Esophagus muscularis mucosa (tissue), 4 donors: ENCODE results near the gene HOOK2. TPM values are rescaled to one million over a fixed set of nuclear protein-coding genes. Genes with fewer than 3 reads are reported as not detected.
"Not testable (repeated sequence)": the region's sequence is repeated elsewhere in the genome, so short reads cannot be mapped to it uniquely, and the experiment has no call there.

Experiments
- DNase-seq: peaks from one replicate; pipeline ENCODE4 v3.0.0-alpha.2; 2017; ENCODE audit errors: extremely low spot score
- H3K27ac ChIP-seq, 4 donors: fragments of 200-600 bp; sonication (generic); replicated peaks in 1 of 4; 1 replicate in 3 of 4; 2 replicates in 1 of 4; pipeline ENCODE4 v1.5.1; 2016 to 2019; ENCODE audit warnings: mild to moderate bottlenecking in 1 of 4
- H3K27me3 ChIP-seq, 4 donors: fragments of 200-600 bp; sonication (generic); one replicate each; pipeline versions ENCODE4 v1.5.1 to v1.6.0; 2016 to 2019
- H3K36me3 ChIP-seq, 4 donors: fragments of 200-600 bp; sonication (generic); one replicate each; pipeline ENCODE4 v1.5.1; 2016 to 2019
- H3K4me1 ChIP-seq, 4 donors: fragments of 200-600 bp; sonication (generic); one replicate each; pipeline ENCODE4 v1.5.1; 2016 to 2019
- H3K4me3 ChIP-seq, 4 donors: fragments of 200-600 bp; sonication (generic); 1 replicate in 2 of 4; 2 replicates in 2 of 4; pipeline ENCODE4 v1.5.1; 2016 to 2019; ENCODE audit warnings: mild to moderate bottlenecking in 4 of 4, moderate library complexity in 1 of 4
- H3K9me3 ChIP-seq, 4 donors: fragments of 200-600 bp; sonication (generic); 1 replicate in 3 of 4; 2 replicates in 1 of 4; pipeline ENCODE4 v1.5.1; 2016 to 2019
- EP300 ChIP-seq: sonication (generic); formaldehyde crosslinking; IDR thresholded peaks from one replicate; pipeline ENCODE4 v1.6.1; 2017; ENCODE audit warnings: antibody characterized with exemption
- POLR2A ChIP-seq: fragments of 450-650 bp; IDR thresholded peaks from one replicate; pipeline ENCODE4 v1.6.1; 2017; ENCODE audit warnings: antibody characterized with exemption, moderate library complexity, mild to moderate bottlenecking, low read depth
- POLR2AphosphoS5 ChIP-seq, 2 donors: sonication (generic); formaldehyde crosslinking; IDR thresholded peaks; one replicate each; pipeline ENCODE4 v1.6.1; 2017; ENCODE audit warnings: antibody characterized with exemption in 2 of 2
- WGBS: methylation state at CpG from one replicate; pipeline ENCODE4 v1.1.5; 2018; 5-methylcytosine and 5-hydroxymethylcytosine counted together
- intact Hi-C: fragments of 100-400 bp; cut with DNase I; formaldehyde crosslinking; loops from one replicate; pipeline ENCODE4 v1.15.1; 2023
- total RNA-seq, 4 donors: library from RNA; depleted of rRNA; stranded (reverse); fragments of >200 nt; gene quantifications; one replicate each; pipeline versions ENCODE4 v1.1.0 to v1.2.1, GENCODE V29; 2016
- TF ChIP-seq, protein P1 (sequence below), 3 experiments: fragments of 200-600 bp in 2 of 3; fragments of 450-650 bp in 1 of 3; sonication (generic) in 2 of 3; IDR thresholded peaks; one replicate each; pipeline ENCODE4 v1.5.1; 2017 to 2019; ENCODE audit warnings: antibody characterized with exemption in 3 of 3, mild to moderate bottlenecking in 2 of 3, moderate library complexity in 1 of 3

The HOOK2 gene, protein sequence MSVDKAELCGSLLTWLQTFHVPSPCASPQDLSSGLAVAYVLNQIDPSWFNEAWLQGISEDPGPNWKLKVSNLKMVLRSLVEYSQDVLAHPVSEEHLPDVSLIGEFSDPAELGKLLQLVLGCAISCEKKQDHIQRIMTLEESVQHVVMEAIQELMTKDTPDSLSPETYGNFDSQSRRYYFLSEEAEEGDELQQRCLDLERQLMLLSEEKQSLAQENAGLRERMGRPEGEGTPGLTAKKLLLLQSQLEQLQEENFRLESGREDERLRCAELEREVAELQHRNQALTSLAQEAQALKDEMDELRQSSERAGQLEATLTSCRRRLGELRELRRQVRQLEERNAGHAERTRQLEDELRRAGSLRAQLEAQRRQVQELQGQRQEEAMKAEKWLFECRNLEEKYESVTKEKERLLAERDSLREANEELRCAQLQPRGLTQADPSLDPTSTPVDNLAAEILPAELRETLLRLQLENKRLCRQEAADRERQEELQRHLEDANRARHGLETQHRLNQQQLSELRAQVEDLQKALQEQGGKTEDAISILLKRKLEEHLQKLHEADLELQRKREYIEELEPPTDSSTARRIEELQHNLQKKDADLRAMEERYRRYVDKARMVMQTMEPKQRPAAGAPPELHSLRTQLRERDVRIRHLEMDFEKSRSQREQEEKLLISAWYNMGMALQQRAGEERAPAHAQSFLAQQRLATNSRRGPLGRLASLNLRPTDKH
- 10 to 100 TPM in 3 of 4 donors, 1 to 10 TPM in 1; 7.1 to 17.0 (median 12.6) TPM for total RNA-seq

GRCh38 chr19:12774588-12775555 lies at the start of gene HOOK2:
TSS of gene HOOK2 (minus strand) at chr19:12775552. CDS start at chr19:12775449, 103 bp downstream.
- Histone ChIP-seq H3K9me3 (no peaks in the 10 kb centered on the region), H3K36me3 (peaks cover 0 to 14% (median 11%) of the 10 kb centered on the region in 4 donors), H3K27ac (peak within 1 kb of the TSS; percentile 76 to 96 (median 95)), H3K27me3 (no peaks in the 10 kb centered on the region), H3K4me1 (peaks cover 38 to 47% (median 44%) of the 10 kb centered on the region in 4 donors), H3K4me3 (peak within 1 kb of the TSS; percentile 64 to 87 (median 69))
- no peak for DNase-seq
- TF ChIP-seq EP300, result no peak
- TF ChIP-seq POLR2AphosphoS5 (IDR thresholded peaks at IDR 0.05), result no peak
- TF ChIP-seq, protein P1, sequence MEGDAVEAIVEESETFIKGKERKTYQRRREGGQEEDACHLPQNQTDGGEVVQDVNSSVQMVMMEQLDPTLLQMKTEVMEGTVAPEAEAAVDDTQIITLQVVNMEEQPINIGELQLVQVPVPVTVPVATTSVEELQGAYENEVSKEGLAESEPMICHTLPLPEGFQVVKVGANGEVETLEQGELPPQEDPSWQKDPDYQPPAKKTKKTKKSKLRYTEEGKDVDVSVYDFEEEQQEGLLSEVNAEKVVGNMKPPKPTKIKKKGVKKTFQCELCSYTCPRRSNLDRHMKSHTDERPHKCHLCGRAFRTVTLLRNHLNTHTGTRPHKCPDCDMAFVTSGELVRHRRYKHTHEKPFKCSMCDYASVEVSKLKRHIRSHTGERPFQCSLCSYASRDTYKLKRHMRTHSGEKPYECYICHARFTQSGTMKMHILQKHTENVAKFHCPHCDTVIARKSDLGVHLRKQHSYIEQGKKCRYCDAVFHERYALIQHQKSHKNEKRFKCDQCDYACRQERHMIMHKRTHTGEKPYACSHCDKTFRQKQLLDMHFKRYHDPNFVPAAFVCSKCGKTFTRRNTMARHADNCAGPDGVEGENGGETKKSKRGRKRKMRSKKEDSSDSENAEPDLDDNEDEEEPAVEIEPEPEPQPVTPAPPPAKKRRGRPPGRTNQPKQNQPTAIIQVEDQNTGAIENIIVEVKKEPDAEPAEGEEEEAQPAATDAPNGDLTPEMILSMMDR (IDR thresholded peaks at IDR 0.05), result no peak
- no peak for TF ChIP-seq POLR2A
- intact Hi-C loops, result no loop called here
- WGBS, result 24% methylated on average over 26 of the region's 58 CpGs

DNA sequence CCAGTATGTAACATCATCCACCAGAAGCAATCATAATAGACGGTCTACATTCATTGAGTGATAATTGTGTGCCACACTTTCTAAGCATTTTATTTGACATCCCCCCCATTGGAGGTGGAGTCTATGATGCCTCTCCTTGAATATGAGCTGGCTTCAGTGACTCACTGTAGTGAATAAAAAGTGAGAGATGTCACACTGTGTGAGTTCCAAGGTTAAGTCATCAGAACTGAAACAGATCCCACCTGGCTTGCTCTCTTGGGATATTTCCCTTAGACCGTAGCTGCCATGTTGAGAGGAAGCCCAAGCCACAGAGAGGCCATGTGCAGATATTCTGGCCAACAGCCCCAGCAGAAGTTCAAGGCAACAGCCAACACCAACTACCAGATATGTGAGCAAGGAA lies 46.4 kb upstream of the HOOK2 start:
- TF ChIP-seq, protein P1 (IDR thresholded peaks at IDR 0.05), result no peak
- TF ChIP-seq POLR2AphosphoS5 (IDR thresholded peaks at IDR 0.05) (no peak), POLR2A (no peak), EP300 (no peak)
- Histone ChIP-seq H3K27me3 (peaks cover 0 to 48% (median 23%) of the 10 kb centered on the region in 4 donors), H3K4me1 (peaks cover 0 to 9% (median 8%) of the 10 kb centered on the region in 4 donors), H3K4me3 (no peak overlapping the region), H3K36me3 (no peaks in the 10 kb centered on the region), H3K9me3 (peaks cover 0 to 6% (median 0%) of the 10 kb centered on the region in 4 donors), H3K27ac (no peak overlapping the region)
- intact Hi-C loops, result no loop called here
- DNase-seq, result no peak
- WGBS, result 93% methylated on average over 2 of the region's 2 CpGs

DNA sequence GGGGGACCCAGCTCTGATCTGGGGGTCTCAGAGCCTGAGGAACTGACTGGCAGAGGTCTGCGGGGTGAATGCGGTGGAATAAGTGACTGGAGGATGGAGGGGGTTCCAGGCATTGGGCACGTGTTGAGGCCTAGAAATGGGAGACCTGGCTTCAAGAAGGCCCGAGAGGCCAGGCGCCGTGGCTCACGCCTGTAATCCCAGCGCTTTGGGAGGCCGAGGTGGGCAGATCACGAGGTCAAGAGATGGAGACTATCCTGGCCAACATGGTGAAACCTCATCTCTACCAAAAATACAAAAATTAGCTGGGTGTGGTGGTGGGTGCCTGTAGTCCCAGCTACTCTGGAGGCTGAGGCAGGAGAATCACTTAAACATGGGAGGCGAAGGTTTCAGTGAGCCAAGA lies 42.5 kb upstream of the HOOK2 start:
- WGBS, result 96% methylated on average over 11 of the region's 11 CpGs
- DNase-seq, intact Hi-C loops: not testable (repeated sequence)

DNA sequence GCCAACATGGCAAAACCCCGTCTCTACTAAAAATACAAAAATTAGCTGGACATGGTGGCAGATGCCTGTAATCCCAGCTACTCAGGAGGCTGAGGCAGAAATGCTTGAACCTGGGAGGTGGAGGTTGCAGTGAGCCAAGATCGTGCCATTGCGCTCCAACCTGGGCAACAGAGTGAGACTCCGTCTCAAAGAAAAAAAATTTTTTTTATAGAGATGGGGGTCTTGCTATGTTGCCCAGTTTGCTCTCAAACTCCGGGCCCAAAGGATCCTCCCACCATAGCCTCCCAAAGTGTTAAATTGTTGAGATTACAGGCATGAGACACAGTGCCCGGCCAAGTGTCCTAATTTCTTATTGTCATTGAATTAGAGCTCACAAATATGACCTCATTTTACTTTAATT lies 41.8 kb upstream of the HOOK2 start:
- H3K36me3 ChIP-seq, result peaks cover 0 to 26% (median 8%) of the 10 kb centered on the region in 4 donors
- WGBS, result 91% methylated on average over 6 of the region's 6 CpGs
- H3K4me3 ChIP-seq, H3K27me3 ChIP-seq, DNase-seq, intact Hi-C loops, H3K27ac ChIP-seq, H3K4me1 ChIP-seq, H3K9me3 ChIP-seq: not testable (repeated sequence)

More for the DNA sequence above, 42.5 kb upstream of the HOOK2 start:
- H3K27me3 ChIP-seq, H3K9me3 ChIP-seq, H3K27ac ChIP-seq, H3K4me3 ChIP-seq, H3K4me1 ChIP-seq: not testable (repeated sequence)
- H3K36me3 ChIP-seq, result peaks cover 0 to 20% (median 6%) of the 10 kb centered on the region in 4 donors

DNA sequence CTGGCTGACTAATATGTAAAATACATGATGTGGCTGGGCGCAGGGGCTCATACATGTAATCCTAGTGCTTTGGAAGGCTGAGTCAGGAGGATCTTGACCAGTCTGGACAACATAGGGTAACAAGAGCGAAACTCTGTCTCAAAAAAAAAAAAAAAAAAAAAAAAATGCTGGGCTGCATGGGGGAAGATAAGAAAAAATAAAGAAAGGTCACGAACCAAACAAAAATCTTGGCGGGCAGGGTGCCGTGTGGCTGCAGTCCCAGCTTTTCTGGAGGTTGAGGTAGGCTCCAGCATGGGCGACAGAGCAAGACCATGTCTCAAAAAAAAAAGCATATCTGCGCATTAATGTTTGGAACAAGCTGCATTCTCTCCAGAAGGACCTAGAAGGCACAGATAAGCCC lies 39.7 kb upstream of the HOOK2 start:
- intact Hi-C loops, result no loop called here
- DNase-seq, result no peak
- no peaks in the 10 kb centered on the region for H3K27me3 ChIP-seq
- TF ChIP-seq POLR2AphosphoS5 (IDR thresholded peaks at IDR 0.05) (no peak), POLR2A (no peak), EP300 (no peak)
- TF ChIP-seq, protein P1 (IDR thresholded peaks at IDR 0.05), result no peak
- H3K27ac ChIP-seq, result no peak overlapping the region
- H3K4me1 ChIP-seq, result no peaks in the 10 kb centered on the region
- H3K9me3 ChIP-seq, result no peaks in the 10 kb centered on the region
- H3K4me3 ChIP-seq, result no peak overlapping the region
- H3K36me3 ChIP-seq, result peaks cover 0 to 43% (median 9%) of the 10 kb centered on the region in 4 donors
- 90% methylated on average over 7 of the region's 7 CpGs for WGBS
